IMR-90 (cell line): ENCODE data around the gene CHMP1A. TPM values are rescaled to one million over a fixed set of nuclear protein-coding genes. Genes with fewer than 3 reads are reported as not detected.

ENCODE experiments used
- ATAC-seq: fragments of 200-7000 bp; cut with Tn5 transposase; 2 replicates; pipeline ENCODE4 v1.9.1; 2020; ENCODE audit warnings: low read depth, mild to moderate bottlenecking, moderate library complexity
- BruUV-seq: library from RNA; stranded (reverse); fragments of 400-500 nt; replicated peaks from 2 replicates; lab custom pipeline; 2021; lab: Mats Ljungman, UMichigan
- CTCF ChIA-PET: fragments of 300-600 bp; formaldehyde crosslinking; extraction: SDS; loops from one replicate; lab custom pipeline; 2021; ENCODE audit warnings: antibody characterized with exemption; lab: Yijun Ruan, JAX
- POLR2A ChIA-PET: fragments of 300-600 bp; sonication (Branson Sonifier 250); formaldehyde crosslinking; loops from one replicate; lab custom pipeline; 2022; ENCODE audit warnings: antibody characterized with exemption; ENCODE audit not compliant: unreplicated experiment; lab: Charles Lee
- DNase-seq: peaks from one replicate; pipeline ENCODE4 v3.0.0; 2013
- H2AFZ ChIP-seq: replicated peaks from 2 replicates; pipeline ENCODE3; 2013; ENCODE audit warnings: low read length, mild to moderate bottlenecking; ENCODE audit not compliant: poor library complexity
- H2AK5ac ChIP-seq: 2 replicates; pipeline ENCODE4 v1.6.1; 2013; ENCODE audit warnings: low read depth, low read length, inconsistent platforms
- H2AK9ac ChIP-seq: replicated peaks from 2 replicates; pipeline ENCODE3; 2013; ENCODE audit warnings: mild to moderate bottlenecking, low read depth, low read length, moderate library complexity; ENCODE audit not compliant: poor library complexity
- H2BK120ac ChIP-seq: 2 replicates; pipeline ENCODE4 v1.6.1; 2013; ENCODE audit warnings: low read depth, low read length, inconsistent platforms
- H2BK15ac ChIP-seq: 3 replicates; pipeline ENCODE4 v1.6.1; 2013; ENCODE audit warnings: low read depth, low read length, inconsistent platforms
- H2BK20ac ChIP-seq: 2 replicates; pipeline ENCODE4 v1.6.1; 2013; ENCODE audit warnings: low read depth, mild to moderate bottlenecking, inconsistent platforms, low read length, moderate library complexity
- H2BK5ac ChIP-seq: 2 replicates; pipeline ENCODE4 v1.6.1; 2013; ENCODE audit warnings: mild to moderate bottlenecking, low read depth, low read length, inconsistent platforms; ENCODE audit not compliant: poor library complexity, severe bottlenecking
- H3K14ac ChIP-seq: replicated peaks from 2 replicates; pipeline ENCODE4 v1.6.1; 2013; ENCODE audit warnings: low read depth, low read length, inconsistent platforms
- H3K18ac ChIP-seq: 2 replicates; pipeline ENCODE4 v1.6.1; 2013; ENCODE audit warnings: low read depth, low read length, control low read depth
- H3K23ac ChIP-seq: 2 replicates; pipeline ENCODE4 v1.6.1; 2013; ENCODE audit warnings: low read depth, low read length, inconsistent platforms
- H3K27ac ChIP-seq: 2 replicates; pipeline ENCODE4 v1.5.1; 2013; ENCODE audit warnings: mild to moderate bottlenecking, control low read depth, low read length; ENCODE audit not compliant: insufficient read depth
- H3K27me3 ChIP-seq: 2 replicates; pipeline ENCODE4 v1.6.1; 2013; ENCODE audit warnings: low read length; ENCODE audit not compliant: control insufficient read depth, insufficient read depth
- H3K36me3 ChIP-seq: 2 replicates; pipeline ENCODE4 v1.6.1; 2013; ENCODE audit warnings: low read length, mixed read lengths; ENCODE audit not compliant: control insufficient read depth, insufficient read depth
- H3K4ac ChIP-seq: 2 replicates; pipeline ENCODE4 v1.6.1; 2013; ENCODE audit warnings: low read depth, low read length, inconsistent platforms
- H3K4me1 ChIP-seq: 2 replicates; pipeline ENCODE4 v1.6.1; 2013; ENCODE audit warnings: low read length, mixed read lengths; ENCODE audit not compliant: control insufficient read depth, insufficient read depth
- H3K4me2 ChIP-seq: 2 replicates; pipeline ENCODE4 v1.6.1; 2013; ENCODE audit warnings: low read depth, mild to moderate bottlenecking, control low read depth, low read length, moderate library complexity
- H3K4me3 ChIP-seq: 2 replicates; pipeline ENCODE4 v1.5.1; 2013; ENCODE audit warnings: low read depth, mild to moderate bottlenecking, control low read depth, low read length, moderate library complexity; ENCODE audit not compliant: insufficient read depth
- H3K56ac ChIP-seq: 2 replicates; pipeline ENCODE4 v1.6.1; 2013; ENCODE audit warnings: low read length, inconsistent platforms; ENCODE audit not compliant: insufficient read depth; ENCODE audit errors: extremely low read depth
- H3K79me1 ChIP-seq, 2 experiments: 2 replicates each; pipeline ENCODE4 v1.6.1; 2013; ENCODE audit warnings: low read length in 2 of 2, inconsistent platforms in 1 of 2, low read depth in 1 of 2
- H3K9ac ChIP-seq: 2 replicates; pipeline ENCODE4 v1.6.1; 2013; ENCODE audit warnings: low read depth, low read length, control low read depth
- H3K9me1 ChIP-seq: 2 replicates; pipeline ENCODE4 v1.6.1; 2013; ENCODE audit warnings: low read length, inconsistent platforms; ENCODE audit not compliant: insufficient read depth
- H3K9me3 ChIP-seq: 2 replicates; pipeline ENCODE4 v1.6.1; 2013; ENCODE audit warnings: low read length; ENCODE audit not compliant: control insufficient read depth, insufficient read depth
- H4K20me1 ChIP-seq: 2 replicates; pipeline ENCODE4 v1.6.1; 2013; ENCODE audit warnings: low read length, inconsistent platforms; ENCODE audit not compliant: insufficient read depth
- H4K5ac ChIP-seq: 2 replicates; pipeline ENCODE4 v1.6.1; 2013; ENCODE audit warnings: mild to moderate bottlenecking, low read depth, low read length, control low read depth
- H4K8ac ChIP-seq, 2 experiments: 2 replicates each; pipeline ENCODE4 v1.6.1; 2013; ENCODE audit warnings: low read depth in 2 of 2, low read length in 2 of 2, control low read depth in 1 of 2, inconsistent platforms in 1 of 2
- H4K91ac ChIP-seq: 2 replicates; pipeline ENCODE4 v1.6.1; 2013; ENCODE audit warnings: low read depth, low read length, inconsistent platforms; ENCODE audit not compliant: insufficient read depth
- RCOR1 ChIP-seq: IDR thresholded peaks from 2 replicates; pipeline ENCODE4 v1.6.1; 2012; ENCODE audit warnings: mild to moderate bottlenecking, low read length, improper control_type of control experiment; ENCODE audit not compliant: insufficient replicate concordance
- RFX5 ChIP-seq: IDR thresholded peaks from 2 replicates; pipeline ENCODE4 v1.8.0; 2012; ENCODE audit warnings: low read depth, mild to moderate bottlenecking, low read length, moderate library complexity
- WGBS, 2 experiments: methylation state at CpG; one replicate each; pipeline versions ENCODE4 v1.1.5 to v1.1.7; 2013; ENCODE audit warnings: missing lambda C conversion rate in 2 of 2; ENCODE audit not compliant: insufficient read length in 1 of 2; ENCODE audit errors: extremely low coverage in 2 of 2; 5-methylcytosine and 5-hydroxymethylcytosine counted together
- dilution Hi-C: fragments of 300-500 bp; cut with HindIII; formaldehyde crosslinking; loops from one replicate; pipeline ENCODE4 v1.14.3; 2018; ENCODE audit warnings: low sequenced_read_pairs; ENCODE audit not compliant: unreplicated experiment
- in situ Hi-C: fragments of 300-500 bp; cut with MboI; formaldehyde crosslinking; loops from 3 replicates; pipeline ENCODE4 v1.14.3; 2019; ENCODE audit warnings: low sequenced_read_pairs, inconsistent platforms, mixed read lengths
- intact Hi-C: fragments of 100-400 bp; cut with micrococcal nuclease; formaldehyde crosslinking; loops from 2 replicates; pipeline ENCODE4 v1.10.0; 2022
- polyA plus RNA-seq, 3 experiments: library from polyadenylated mRNA; depleted of rRNA; stranded (reverse); fragments of >200 nt; gene quantifications; 2 replicates each; pipeline ENCODE4 v1.2.3, GENCODE V29; 2012; ENCODE audit warnings: low replicate concordance in 1 of 3
- total RNA-seq: library from RNA; depleted of rRNA; stranded (reverse); fragments of >200 nt; gene quantifications from 2 replicates; pipeline ENCODE4 v1.2.3, GENCODE V29; 2012

The CHMP1A gene
- total and polyA plus RNA-seq, 2 of the 4 experiments (the other 2 are of a cell fraction): 97.3 to 99.8 TPM

DNA sequence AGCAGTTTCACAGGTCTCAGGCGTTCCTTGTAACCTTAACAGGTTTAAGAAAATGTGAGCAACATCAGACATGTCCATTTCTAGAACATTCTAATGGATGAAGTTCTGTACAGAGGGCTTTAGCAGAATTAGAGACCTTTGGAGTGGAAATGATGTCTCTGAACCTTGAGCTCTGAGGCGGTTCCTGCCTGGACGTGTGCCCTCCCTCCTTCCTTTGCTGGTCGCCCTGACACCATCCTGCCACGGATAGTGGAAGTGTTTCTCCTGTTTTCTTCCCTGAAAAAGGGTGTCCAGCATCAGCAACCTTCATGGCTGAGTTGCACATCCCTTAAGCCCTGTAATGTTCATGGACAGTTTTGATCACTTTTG is 11.3 kb upstream of the CHMP1A start:
- Histone ChIP-seq H4K20me1 (no peaks in the 10 kb centered on the region), H2BK15ac (no peak overlapping the region), H4K8ac (no peak overlapping the region), H3K4me1 (peaks cover 6% of the 10 kb centered on the region), H3K4me3 (no peak overlapping the region), H3K4ac (no peak overlapping the region), H2AK9ac (no peak overlapping the region), H2BK20ac (no peak overlapping the region), H2BK5ac (no peak overlapping the region), H3K56ac (no peak overlapping the region), H4K5ac (no peak overlapping the region), H3K9ac (no peak overlapping the region), H2AFZ (no peak overlapping the region), H3K36me3 (peaks cover 2% of the 10 kb centered on the region; the same call in 1 of the 2 replicates), H3K4me2 (no peak overlapping the region), H3K27ac (no peak overlapping the region), H3K18ac (no peak overlapping the region), H3K9me3 (no peaks in the 10 kb centered on the region), H3K9me1 (peaks cover 7% of the 10 kb centered on the region; the same call in 1 of the 2 replicates), H4K91ac (no peak overlapping the region), H3K14ac (no peak overlapping the region), H3K79me1 (peaks cover 0 to 4% of the 10 kb centered on the region in 2 experiments; a peak in 1 of 4 replicates), H3K23ac (no peak overlapping the region), H2BK120ac (no peak overlapping the region), H2AK5ac (no peak overlapping the region), H3K27me3 (no peaks in the 10 kb centered on the region)
- intact Hi-C loops: no loop called here
- DNase-seq (no peak), ATAC-seq (no peak)
- in situ Hi-C loops: no loop called here
- BruUV-seq: no TSS peak
- WGBS, 2 experiments: no CpG with 5 or more reads among the region's 5 CpGs
- ChIA-PET CTCF (no interaction called here), POLR2A (no interaction called here)
- dilution Hi-C loops: no loop called here
- TF ChIP-seq RCOR1 (no peak), RFX5 (no peak)
